ENCODE measurements around the gene ANKRD27. TPM values are rescaled to one million over a fixed set of nuclear protein-coding genes. Genes with fewer than 3 reads are reported as not detected.

ANKRD27 gene
- total RNA-seq, 4 donors from 2014 or later, result 14.7 to 44.3 (median 34.6) TPM

GRCh38 chr19:32624410-32624809 lies 50.6 kb downstream of the ANKRD27 start:
- Histone ChIP-seq H3K27me3 (no peaks in the 10 kb centered on the region), H3K4me3 (no peak overlapping the region), H3K27ac (no peak overlapping the region), H3K4me1 (no peaks in the 10 kb centered on the region), H3K36me3 (peaks cover 0 to 72% (median 28%) of the 10 kb centered on the region in 4 donors), H3K9me3 (no peaks in the 10 kb centered on the region)
- no peak for DNase-seq
- intact Hi-C loops (cut with DNase I; ENCODE audit: low total_unique reads) (no loop called here), in situ Hi-C loops (cut with MboI; ENCODE audit: low pct_ligation_motif_present in 1 of 4, low pct_unique_long_range_greater_than_20kb in 1 of 4, low sequenced_read_pairs in 3 of 4) (no loop called here)
- 86 to 100% methylated on average over 1 to 6 of the region's 6 CpGs for WGBS, 2 donors (ENCODE audit: low coverage in 1 of 2)
- no peak for TF ChIP-seq CTCF (IDR thresholded peaks at IDR 0.05)
- no peak for TF ChIP-seq POLR2AphosphoS5 (IDR thresholded peaks at IDR 0.05)
- TF ChIP-seq POLR2A (IDR thresholded peaks at IDR 0.05), result no peak
- no peak for TF ChIP-seq EP300 (IDR thresholded peaks at IDR 0.05; ENCODE audit: low read depth)

- Histone ChIP-seq H3K4me3 (no peak overlapping the region), H3K27me3 (no peaks in the 10 kb centered on the region), H3K4me1 (no peaks in the 10 kb centered on the region), H3K27ac (no peak overlapping the region), H3K9me3 (no peaks in the 10 kb centered on the region), H3K36me3 (peaks cover 0 to 76% (median 29%) of the 10 kb centered on the region in 4 donors)
- in situ Hi-C loops (cut with MboI; ENCODE audit: low pct_ligation_motif_present in 1 of 4, low pct_unique_long_range_greater_than_20kb in 1 of 4, low sequenced_read_pairs in 3 of 4) (no loop called here), intact Hi-C loops (cut with DNase I; ENCODE audit: low total_unique reads) (no loop called here)
- no peak for TF ChIP-seq POLR2A (IDR thresholded peaks at IDR 0.05)
- no peak for TF ChIP-seq CTCF (IDR thresholded peaks at IDR 0.05)
- TF ChIP-seq EP300 (IDR thresholded peaks at IDR 0.05; ENCODE audit: low read depth), result no peak
- TF ChIP-seq POLR2AphosphoS5 (IDR thresholded peaks at IDR 0.05), result no peak
- WGBS, 2 donors (ENCODE audit: low coverage in 1 of 2), result 77 to 85% methylated on average over 7 to 12 of the region's 12 CpGs
- no peak for DNase-seq
These were observed 53.0 kb downstream of the ANKRD27 start for GRCh38 chr19:32622002-32622401.

- WGBS, 2 donors (ENCODE audit: low coverage in 1 of 2), result 97% methylated on average over 23 of the region's 23 CpGs; no CpG with 5 or more reads in 1 of the 2 donors
- H3K4me1 ChIP-seq, result no peaks in the 10 kb centered on the region
- DNase-seq, result no peak
- no peak overlapping the region for H3K27ac ChIP-seq
- no peaks in the 10 kb centered on the region for H3K9me3 ChIP-seq
- H3K27me3 ChIP-seq, result no peaks in the 10 kb centered on the region
- H3K36me3 ChIP-seq, result peaks cover 0 to 81% (median 30%) of the 10 kb centered on the region in 4 donors
- no peak overlapping the region for H3K4me3 ChIP-seq
- in situ Hi-C loops (cut with MboI; ENCODE audit: low pct_ligation_motif_present in 1 of 4, low pct_unique_long_range_greater_than_20kb in 1 of 4, low sequenced_read_pairs in 3 of 4), result no loop called here
- intact Hi-C loops (cut with DNase I; ENCODE audit: low total_unique reads), result no loop called here
- TF ChIP-seq EP300 (IDR thresholded peaks at IDR 0.05; ENCODE audit: low read depth) (no peak), POLR2AphosphoS5 (IDR thresholded peaks at IDR 0.05) (no peak), POLR2A (IDR thresholded peaks at IDR 0.05) (no peak), CTCF (IDR thresholded peaks at IDR 0.05) (no peak)
These were observed 55.8 kb downstream of the ANKRD27 start for GRCh38 chr19:32619051-32619685.

GRCh38 chr19:32615569-32615968 lies 59.4 kb downstream of the ANKRD27 start:
- H3K36me3 ChIP-seq, result peaks cover 0 to 59% (median 27%) of the 10 kb centered on the region in 4 donors
- in situ Hi-C loops (cut with MboI; ENCODE audit: low pct_ligation_motif_present in 1 of 4, low pct_unique_long_range_greater_than_20kb in 1 of 4, low sequenced_read_pairs in 3 of 4) (no loop called here), intact Hi-C loops (cut with DNase I; ENCODE audit: low total_unique reads) (no loop called here)
- H3K9me3 ChIP-seq, result no peaks in the 10 kb centered on the region
- H3K27me3 ChIP-seq, result no peaks in the 10 kb centered on the region
- 86 to 93% methylated on average over 3 to 11 of the region's 11 CpGs for WGBS, 2 donors (ENCODE audit: low coverage in 1 of 2)
- no peak for DNase-seq
- H3K4me3 ChIP-seq, result no peak overlapping the region
- TF ChIP-seq POLR2A (IDR thresholded peaks at IDR 0.05) (no peak), CTCF (IDR thresholded peaks at IDR 0.05) (no peak)
- H3K4me1 ChIP-seq, result no peaks in the 10 kb centered on the region
- no peak overlapping the region for H3K27ac ChIP-seq
